ENCODE measurements around the gene TNNI2.

DNA sequence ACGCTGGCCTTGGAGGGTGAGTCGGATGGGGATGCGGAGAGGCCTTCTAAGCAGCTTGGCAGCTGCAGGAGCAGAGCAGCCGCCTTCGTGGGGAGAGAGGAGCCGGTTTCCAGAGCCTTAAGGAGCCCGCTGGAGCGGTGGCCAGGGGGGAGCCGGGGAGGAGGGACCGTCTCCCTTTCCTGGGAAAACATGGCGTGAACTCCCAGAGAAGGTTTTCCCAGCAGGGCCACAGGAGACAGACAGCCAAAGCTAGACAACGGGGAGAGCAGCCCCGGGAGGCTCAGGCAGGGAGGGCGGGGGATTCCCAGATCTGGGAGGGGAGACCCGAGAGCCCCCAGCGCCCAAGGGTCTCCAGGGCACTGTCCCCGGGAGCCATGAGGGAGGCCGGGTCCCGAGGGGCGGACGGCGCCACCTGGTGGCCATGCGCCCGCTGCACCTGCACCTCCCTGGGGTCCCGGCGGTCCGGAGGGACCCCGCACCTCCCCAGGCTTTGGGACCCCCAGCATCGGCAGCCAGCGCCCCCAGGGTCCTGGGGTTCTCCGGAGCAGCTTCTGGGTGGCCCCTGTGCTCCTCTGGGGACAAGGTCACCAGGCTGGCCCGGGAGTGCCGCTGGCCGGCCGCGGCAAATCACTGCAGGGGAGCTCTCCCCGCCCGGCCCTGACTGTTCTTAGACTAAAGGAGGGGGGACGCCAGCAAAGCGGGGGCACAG lies 6.4 kb upstream of the TNNI2 start:
- TF ChIP-seq, protein P1, sequence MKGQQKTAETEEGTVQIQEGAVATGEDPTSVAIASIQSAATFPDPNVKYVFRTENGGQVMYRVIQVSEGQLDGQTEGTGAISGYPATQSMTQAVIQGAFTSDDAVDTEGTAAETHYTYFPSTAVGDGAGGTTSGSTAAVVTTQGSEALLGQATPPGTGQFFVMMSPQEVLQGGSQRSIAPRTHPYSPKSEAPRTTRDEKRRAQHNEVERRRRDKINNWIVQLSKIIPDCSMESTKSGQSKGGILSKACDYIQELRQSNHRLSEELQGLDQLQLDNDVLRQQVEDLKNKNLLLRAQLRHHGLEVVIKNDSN (IDR thresholded peaks at IDR 0.05), result no peak
- TF ChIP-seq CEBPB (IDR thresholded peaks at IDR 0.05) (no peak), RAD21 (IDR thresholded peaks at IDR 0.05; ENCODE audit: low read depth) (peak; percentile 69)
